HCT116 (cell line): ENCODE data around the gene ZSWIM7.
"Not testable (repeated sequence)": the region's sequence is repeated elsewhere in the genome, so short reads cannot be mapped to it uniquely, and the experiment has no call there.

Experiments
- CEBPB ChIP-seq: IDR thresholded peaks from 2 replicates; pipeline ENCODE4 v1.6.1; 2012; ENCODE audit warnings: low read depth
- CTCF ChIP-seq, 3 experiments: fragments of 200-600 bp in 1 of 3; sonication (generic) in 1 of 3; IDR thresholded peaks in 2 of 3; conservative IDR thresholded peaks in 1 of 3; 2 replicates each; pipeline ENCODE4 v1.5.1; 2012 to 2017; ENCODE audit warnings: low read depth in 2 of 3, low read length in 2 of 3, antibody characterized with exemption in 1 of 3, borderline replicate concordance in 1 of 3, control low read depth in 1 of 3, mild to moderate bottlenecking in 1 of 3, mixed read lengths in 1 of 3, mixed run types in 1 of 3, moderate library complexity in 1 of 3; ENCODE audit not compliant: insufficient read depth in 1 of 3
- SRF ChIP-seq: IDR thresholded peaks from 2 replicates; pipeline ENCODE4 v1.6.1; 2012; ENCODE audit warnings: low read depth
- YY1 ChIP-seq: IDR thresholded peaks from 2 replicates; pipeline ENCODE4 v1.6.1; 2011; ENCODE audit warnings: low read length, low read depth, moderate library complexity, mild to moderate bottlenecking; ENCODE audit not compliant: insufficient replicate concordance; ENCODE audit errors: extremely low read depth
- ZFX ChIP-seq: fragments of 450-650 bp; IDR thresholded peaks from 2 replicates; pipeline ENCODE4 v1.6.1; 2017

- not testable (repeated sequence) for TF ChIP-seq CTCF (IDR thresholded peaks at IDR 0.05 in 2 of 3, conservative IDR thresholded peaks at IDR 0.05 in 1 of 3; ENCODE audit: borderline replicate concordance in 1 of 3, insufficient read depth in 1 of 3, low read depth in 2 of 3, low read length in 2 of 3); YY1; ZFX; SRF; CEBPB
These were observed 20.5 kb downstream of the ZSWIM7 start for GRCh38 chr17:15979013-15979412.
